GM04504 (cell line): ENCODE data around the gene RNU5D-1.
"Not testable (repeated sequence)": the region's sequence is repeated elsewhere in the genome, so short reads cannot be mapped to it uniquely, and the experiment has no call there.

ENCODE experiments used
- DNase-seq: peaks from one replicate; pipeline ENCODE4 v3.0.0-alpha.2; 2012; ENCODE audit warnings: low read depth

RNU5D-1 gene

DNA sequence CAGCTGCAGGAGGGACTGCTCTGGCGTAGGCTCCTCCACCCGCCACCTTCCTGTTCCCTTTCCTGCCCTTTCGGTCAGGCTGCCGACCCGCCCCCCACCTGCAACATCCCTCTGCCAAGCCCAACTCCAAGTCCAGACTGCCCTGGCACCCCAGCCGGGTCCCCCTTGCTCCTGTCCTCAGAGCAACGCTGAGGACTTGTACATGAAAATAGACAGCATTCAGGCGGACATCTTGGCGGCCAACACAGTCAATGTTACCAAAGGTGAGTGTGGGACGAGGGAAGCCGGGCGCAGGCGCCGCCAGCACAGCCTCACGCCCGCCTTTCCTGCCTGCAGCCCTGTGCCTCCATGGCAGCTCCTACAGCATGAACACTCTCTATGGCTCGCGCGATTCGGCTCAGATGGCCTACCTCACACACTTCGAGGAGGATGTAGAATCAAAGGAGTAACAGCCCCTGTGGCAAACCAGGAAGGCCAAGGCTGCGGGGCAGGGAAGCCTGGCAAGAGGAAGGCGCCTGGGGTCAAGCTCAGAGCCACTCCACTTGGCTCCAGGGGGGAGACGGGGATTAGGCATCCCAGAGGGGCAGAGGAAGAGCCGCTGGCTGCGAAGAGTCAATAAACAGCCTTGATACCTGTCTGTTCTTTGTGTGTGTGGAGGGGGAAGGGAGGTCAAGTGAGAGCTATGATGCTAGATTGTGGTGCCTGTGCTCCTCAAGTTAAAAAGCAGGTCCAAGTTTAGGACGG is 5.8 kb downstream of the RNU5D-1 start:
- DNase-seq: no peak

DNA sequence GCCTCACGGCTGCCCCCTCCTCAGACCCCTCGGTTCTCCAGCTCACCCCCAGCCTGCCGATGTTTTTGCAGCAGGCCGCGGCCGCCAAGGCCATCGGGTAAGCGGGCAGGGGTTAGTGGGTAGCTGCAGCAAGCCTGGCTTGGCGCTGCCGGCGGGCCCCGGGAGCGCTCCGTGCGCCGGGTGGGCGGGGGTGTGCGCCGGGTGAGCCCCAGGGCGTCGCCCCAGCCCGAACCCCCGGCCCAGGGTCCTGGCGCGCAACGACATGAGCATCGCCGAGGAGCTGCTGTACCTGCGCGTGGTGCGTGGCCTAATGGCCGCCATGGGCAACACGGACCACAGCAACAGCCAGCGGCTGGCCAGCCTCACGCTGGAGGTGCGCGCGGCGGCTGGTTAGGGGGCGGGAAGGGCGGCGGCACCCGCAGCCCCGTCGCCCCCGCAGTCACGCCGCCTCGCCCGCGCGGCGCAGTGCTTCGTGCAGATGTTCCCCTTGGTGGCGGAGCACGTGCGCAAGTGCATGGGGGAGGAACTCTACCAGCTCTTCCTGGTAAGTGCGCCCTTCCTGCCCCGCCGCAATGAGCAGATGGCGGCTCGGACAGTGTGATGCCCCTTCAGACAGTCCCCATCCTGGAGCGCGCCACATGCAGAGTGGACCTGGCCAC is 6.5 kb downstream of the RNU5D-1 start:
- DNase-seq: no peak

- DNase-seq: no peak
These were observed 7.3 kb downstream of the RNU5D-1 start for GRCh38 chr1:44723496-44724295.

GRCh38 chr1:44723064-44723463 is 7.9 kb downstream of the RNU5D-1 start:
- no peak for DNase-seq

GRCh38 chr1:44721485-44722361 is 9.2 kb downstream of the RNU5D-1 start:
- peak; percentile 82 for DNase-seq

GRCh38 chr1:44720281-44720680 is 10.7 kb downstream of the RNU5D-1 start:
- DNase-seq: no peak

GRCh38 chr1:44719318-44719717 is 11.7 kb downstream of the RNU5D-1 start:
- DNase-seq: no peak

- DNase-seq: no peak
These were observed 12.9 kb downstream of the RNU5D-1 start for GRCh38 chr1:44718091-44718490.

- DNase-seq: no peak
These were observed 13.3 kb downstream of the RNU5D-1 start for GRCh38 chr1:44717653-44718052.

DNA sequence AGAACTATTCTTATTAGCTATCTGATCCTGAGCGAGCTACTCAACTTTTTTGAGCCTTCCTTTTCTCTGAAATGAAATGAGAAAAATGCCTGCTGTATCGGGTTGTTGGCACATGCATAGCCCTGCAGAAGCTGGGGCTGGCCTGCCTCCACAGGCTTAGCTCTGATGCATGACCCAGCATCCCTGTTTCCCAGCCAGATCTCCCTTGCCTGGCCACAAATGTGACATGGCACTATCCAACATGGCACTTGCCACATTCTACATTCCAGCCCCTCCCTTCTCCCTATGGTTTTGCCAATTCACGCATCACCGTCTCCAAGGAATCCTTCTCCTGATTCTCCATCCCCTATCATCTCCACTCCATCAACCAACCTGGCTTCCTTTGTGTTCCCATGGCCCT is 13.8 kb downstream of the RNU5D-1 start:
- no peak for DNase-seq

DNA sequence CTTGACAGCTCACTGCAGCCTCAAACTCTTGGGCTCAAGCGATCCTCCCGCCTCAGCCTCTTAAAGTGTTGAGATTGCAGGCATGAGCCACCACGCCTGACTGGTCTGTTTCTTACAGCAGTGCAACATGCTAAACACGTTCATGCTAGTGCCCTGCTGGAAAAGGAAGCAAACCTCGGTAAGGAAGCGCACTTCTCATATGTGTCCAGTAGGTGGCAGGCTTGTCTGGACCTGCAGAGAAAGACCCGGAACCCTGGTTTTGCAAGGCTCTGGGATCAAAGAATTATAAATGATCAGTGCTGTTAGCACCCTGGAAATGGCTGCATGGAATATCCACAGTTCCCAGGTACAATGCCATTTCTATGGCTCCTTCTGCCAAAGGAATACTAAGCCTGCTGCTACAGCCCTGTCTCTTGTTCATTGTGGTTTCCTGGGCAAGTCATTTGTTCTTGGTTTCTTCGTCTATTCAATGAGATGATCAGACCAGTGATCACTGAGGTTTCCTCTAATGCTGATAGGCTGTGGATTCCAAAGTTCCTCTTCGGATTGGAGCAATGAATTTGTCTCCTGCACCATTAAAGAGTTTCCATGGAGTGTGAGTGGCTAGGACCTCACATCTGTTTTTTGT is 15.9 kb downstream of the RNU5D-1 start:
- peak; percentile 40 for DNase-seq

DNA sequence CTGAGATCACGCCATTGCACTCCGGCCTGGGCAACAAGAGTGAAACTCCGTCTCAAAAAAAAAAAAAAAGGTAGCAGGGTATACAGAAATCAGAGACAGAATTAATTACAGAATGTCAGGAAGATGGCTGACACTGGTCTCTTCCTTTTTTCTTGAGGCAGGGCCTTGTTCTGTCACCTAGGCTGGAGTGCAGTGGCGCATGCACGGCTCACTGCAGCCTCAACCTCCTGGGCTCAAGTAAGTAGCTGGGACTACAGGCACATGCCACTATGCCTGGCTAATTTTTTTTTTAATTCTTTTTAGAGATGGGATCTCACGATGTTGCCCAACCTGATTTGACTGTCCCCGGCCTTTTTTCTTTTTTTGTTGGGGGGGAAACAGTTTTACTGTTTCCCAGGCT is 16.4 kb downstream of the RNU5D-1 start:
- DNase-seq: no peak

DNA sequence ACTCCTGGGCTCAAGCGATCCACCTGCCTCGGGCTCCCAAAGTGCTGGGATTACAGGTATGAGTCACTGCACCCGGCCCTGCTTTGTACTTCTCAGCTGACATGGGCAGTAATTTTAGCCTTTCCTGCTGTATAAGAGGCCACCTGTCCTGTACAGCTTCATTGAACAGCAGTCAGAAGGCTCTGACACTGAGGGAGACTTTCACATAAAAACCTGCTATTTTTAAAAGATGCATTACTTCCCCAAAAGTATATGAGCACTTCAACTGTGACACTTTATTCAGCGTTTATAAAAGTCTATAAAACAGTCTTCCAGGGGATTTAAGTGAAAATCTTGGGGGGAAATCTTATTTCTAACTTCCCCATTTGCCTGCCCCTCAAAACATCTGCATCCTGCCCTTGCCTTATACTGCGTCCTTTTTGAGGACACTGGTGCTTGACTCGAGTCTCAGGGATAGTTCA is 17.6 kb downstream of the RNU5D-1 start:
- DNase-seq: no peak

DNA sequence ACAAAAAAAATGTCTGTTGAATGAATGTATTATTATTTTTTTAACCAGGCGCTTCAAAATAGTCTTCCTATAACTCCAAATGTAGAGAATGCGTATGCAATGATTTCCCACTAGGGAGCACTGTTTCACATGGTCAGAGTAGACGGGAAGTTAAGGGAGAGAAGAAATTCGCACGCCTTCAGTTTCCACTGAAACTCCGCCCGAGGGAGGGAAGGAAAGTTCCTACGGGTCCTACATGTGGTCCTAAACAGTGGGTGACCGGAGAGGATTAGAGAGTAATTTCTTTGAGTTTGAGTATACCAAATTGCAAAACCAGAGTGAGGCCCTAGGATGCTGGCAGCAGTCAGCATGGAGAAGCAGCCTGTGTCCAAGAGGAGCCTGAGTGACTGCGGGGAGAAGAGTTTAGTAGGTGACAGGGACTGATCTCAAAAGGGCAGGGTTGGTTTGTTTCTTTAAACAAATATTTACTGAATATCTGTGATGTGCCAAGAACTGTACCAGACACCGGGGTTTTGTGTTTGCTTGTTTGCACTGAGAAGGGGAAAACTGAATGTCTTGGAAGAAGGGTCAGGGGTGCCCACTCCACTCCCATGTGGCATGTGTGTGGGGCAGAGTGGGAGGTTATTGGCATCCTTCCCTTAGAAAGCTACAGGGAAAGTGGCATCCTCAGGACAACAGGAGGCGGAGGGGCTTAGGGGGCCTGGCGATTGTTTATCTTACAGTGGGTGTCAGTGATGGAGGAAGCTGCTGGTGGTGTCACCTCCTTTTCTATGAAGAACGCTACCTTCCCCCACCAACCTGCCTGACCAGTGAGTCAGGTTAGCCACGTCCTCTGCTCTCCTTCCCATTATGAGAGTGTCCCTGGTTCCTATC is 22.8 kb downstream of the RNU5D-1 start:
- DNase-seq: peak; percentile 40

GRCh38 chr1:44707112-44707881 is 23.7 kb downstream of the RNU5D-1 start:
- DNase-seq: peak; percentile 86

DNA sequence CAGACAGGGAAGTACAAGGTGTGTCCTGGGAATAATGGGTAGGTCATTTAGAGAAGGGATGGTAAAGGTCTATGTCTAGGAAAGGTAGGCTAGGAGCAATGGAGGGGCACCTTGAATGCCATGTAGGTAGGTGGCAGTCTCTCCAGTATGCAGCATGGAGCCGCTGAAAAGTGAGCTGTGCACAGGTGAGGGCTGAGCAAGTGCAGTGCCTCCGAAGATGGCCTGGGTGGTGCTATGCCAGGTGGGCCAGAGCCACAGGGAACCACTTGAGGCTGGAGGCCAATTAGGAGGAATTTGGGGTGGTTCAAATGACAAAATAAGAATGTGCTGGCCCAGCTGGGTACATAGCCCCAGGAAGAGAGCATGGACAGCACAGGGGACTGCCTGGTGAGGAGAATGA is 25.0 kb downstream of the RNU5D-1 start:
- DNase-seq: no peak

- DNase-seq: no peak
These were observed 25.5 kb downstream of the RNU5D-1 start for GRCh38 chr1:44705470-44705869.

DNA sequence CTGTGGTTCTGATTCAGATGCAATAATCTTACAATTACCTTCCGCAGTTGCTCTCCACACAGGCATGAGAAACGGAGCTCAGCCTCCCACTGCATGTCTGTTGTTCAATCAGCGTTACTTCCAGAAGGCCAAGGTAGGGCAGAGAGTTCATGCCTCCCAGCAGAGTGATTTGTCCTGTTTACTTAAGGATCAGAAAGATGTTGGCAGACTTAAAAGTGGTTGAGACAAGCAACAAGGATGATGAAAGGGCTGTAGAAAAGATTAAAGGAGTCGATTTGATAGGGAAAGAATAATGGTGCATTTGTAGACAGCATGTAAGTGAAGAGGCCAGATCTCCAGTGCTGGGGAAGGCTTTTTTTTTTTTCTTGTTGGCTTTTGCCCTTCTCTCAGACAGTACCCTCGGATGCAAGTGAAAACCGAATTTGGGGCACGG is 29.8 kb downstream of the RNU5D-1 start:
- no peak for DNase-seq

- DNase-seq: no peak
These were observed 30.4 kb downstream of the RNU5D-1 start for GRCh38 chr1:44700573-44700972.

- DNase-seq: not testable (repeated sequence)
These were observed 31.6 kb downstream of the RNU5D-1 start for GRCh38 chr1:44699375-44699774.
